HCT116 (cell line): ENCODE results near the gene NGFR. TPM values are rescaled to one million over a fixed set of nuclear protein-coding genes. Genes with fewer than 3 reads are reported as not detected.

ENCODE experiments used
- ATAC-seq: fragments of 200-7000 bp; cut with Tn5 transposase; 2 replicates; pipeline ENCODE4 v1.9.1; 2020; ENCODE audit warnings: mild to moderate bottlenecking, moderate library complexity
- BruUV-seq: library from RNA; stranded (reverse); fragments of 400-500 nt; replicated peaks from 2 replicates; lab custom pipeline; 2021; lab: Mats Ljungman, UMichigan
- CTCF ChIA-PET: fragments of 300-600 bp; sonication (Branson Sonifier 250); formaldehyde crosslinking; loops from one replicate; lab custom pipeline; 2021; ENCODE audit warnings: antibody characterized with exemption; lab: Charles Lee
- POLR2A ChIA-PET: fragments of 300-600, 350-600 bp; sonication (Branson Sonifier 250); formaldehyde crosslinking; loops from one replicate; lab custom pipeline; 2021; ENCODE audit warnings: antibody characterized with exemption; lab: Charles Lee
- RAD21 ChIA-PET, 2 experiments: fragments of 300-600 bp; sonication (Branson Sonifier 250); formaldehyde crosslinking; loops; one replicate each; lab custom pipeline; 2023; ENCODE audit warnings: low total read pairs in 2 of 2; ENCODE audit not compliant: uncharacterized antibody in 2 of 2, unreplicated experiment in 2 of 2, low non-redundant PET in 1 of 2; lab: Charles Lee
- DNase-seq: peaks from one replicate; pipeline ENCODE4 v3.0.0-alpha.2; 2010; ENCODE audit warnings: low read depth, low spot score
- H2AFZ ChIP-seq: fragments of 200-600 bp; shearing (Covaris generic), sonication (generic); 2 replicates; pipeline ENCODE4 v1.6.1; 2017; ENCODE audit warnings: low read depth, mixed run types, mixed read lengths, antibody characterized with exemption, low read length; ENCODE audit not compliant: poor library complexity, severe bottlenecking
- H3K27ac ChIP-seq: 2 replicates; pipeline ENCODE4 v1.5.1; 2012; ENCODE audit warnings: low read depth, low read length
- H3K27me3 ChIP-seq: fragments of 200-600 bp; sonication (generic); 2 replicates; pipeline ENCODE4 v1.6.1; 2016; ENCODE audit warnings: mixed run types, low read length, mixed read lengths; ENCODE audit not compliant: insufficient read depth
- H3K36me3 ChIP-seq, 2 experiments: fragments of 200-500 bp in 1 of 2; fragments of 200-600 bp in 1 of 2; sonication (Bioruptor generic) in 1 of 2; sonication (generic) in 1 of 2; 2 replicates each; pipeline versions ENCODE4 v1.5.1 to v1.6.1; 2014 to 2016; ENCODE audit warnings: low read length in 2 of 2, inconsistent platforms in 1 of 2, mixed read lengths in 1 of 2, mixed run types in 1 of 2; ENCODE audit not compliant: insufficient read depth in 2 of 2, control insufficient read depth in 1 of 2
- H3K4me1 ChIP-seq, 2 experiments: fragments of 200-600 bp in 1 of 2; sonication (generic) in 1 of 2; 2 replicates each; pipeline versions ENCODE4 v1.5.1 to v1.6.1; 2012 to 2017; ENCODE audit warnings: low read length in 2 of 2, inconsistent platforms in 1 of 2, mild to moderate bottlenecking in 1 of 2, mixed read lengths in 1 of 2, mixed run types in 1 of 2, moderate library complexity in 1 of 2; ENCODE audit not compliant: insufficient read depth in 2 of 2, control insufficient read depth in 1 of 2
- H3K4me2 ChIP-seq: fragments of 200-600 bp; sonication (generic); 2 replicates; pipeline ENCODE4 v1.6.1; 2017; ENCODE audit warnings: mixed run types, low read length, mixed read lengths
- H3K4me3 ChIP-seq, 2 experiments: fragments of 200-600 bp in 1 of 2; sonication (generic) in 1 of 2; replicated peaks in 1 of 2; 2 replicates each; pipeline ENCODE4 v1.5.1; 2011 to 2016; ENCODE audit warnings: low read length in 2 of 2, control low read depth in 1 of 2, low read depth in 1 of 2, mild to moderate bottlenecking in 1 of 2, mixed read lengths in 1 of 2, mixed run types in 1 of 2
- H3K79me2 ChIP-seq: fragments of 200-600 bp; sonication (generic); 2 replicates; pipeline ENCODE4 v1.6.1; 2017; ENCODE audit warnings: mild to moderate bottlenecking, mixed run types, low read length, moderate library complexity, mixed read lengths; ENCODE audit not compliant: insufficient read depth
- H3K9ac ChIP-seq: fragments of 200-600 bp; sonication (generic); 2 replicates; pipeline ENCODE4 v1.6.1; 2016; ENCODE audit warnings: low read length, mixed read lengths
- H3K9me2 ChIP-seq: fragments of 200-600 bp; sonication (generic), shearing (Covaris generic); 2 replicates; pipeline ENCODE4 v1.6.1; 2017; ENCODE audit warnings: mixed run types, mild to moderate bottlenecking, moderate library complexity; ENCODE audit not compliant: insufficient read depth
- H3K9me3 ChIP-seq, 2 experiments: fragments of 200-500 bp in 1 of 2; fragments of 200-600 bp in 1 of 2; sonication (Bioruptor generic) in 1 of 2; sonication (generic) in 1 of 2; 2 replicates each; pipeline ENCODE4 v1.6.1; 2014 to 2017; ENCODE audit warnings: low read length in 2 of 2, mixed read lengths in 2 of 2, inconsistent platforms in 1 of 2, low read depth in 1 of 2, mild to moderate bottlenecking in 1 of 2, mixed run types in 1 of 2, moderate library complexity in 1 of 2; ENCODE audit not compliant: control insufficient read depth in 1 of 2, insufficient read depth in 1 of 2
- H4K20me1 ChIP-seq: fragments of 200-600 bp; sonication (generic), shearing (Covaris generic); 2 replicates; pipeline ENCODE4 v1.6.1; 2017; ENCODE audit warnings: mixed run types, mild to moderate bottlenecking, moderate library complexity; ENCODE audit not compliant: insufficient read depth
- CBX3 ChIP-seq: IDR thresholded peaks from 2 replicates; pipeline ENCODE4 v1.6.1; 2012; ENCODE audit warnings: low read depth
- CTCF ChIP-seq, 3 experiments: fragments of 200-600 bp in 1 of 3; sonication (generic) in 1 of 3; IDR thresholded peaks in 2 of 3; conservative IDR thresholded peaks in 1 of 3; 2 replicates each; pipeline ENCODE4 v1.5.1; 2012 to 2017; ENCODE audit warnings: low read depth in 2 of 3, low read length in 2 of 3, antibody characterized with exemption in 1 of 3, borderline replicate concordance in 1 of 3, control low read depth in 1 of 3, mild to moderate bottlenecking in 1 of 3, mixed read lengths in 1 of 3, mixed run types in 1 of 3, moderate library complexity in 1 of 3; ENCODE audit not compliant: insufficient read depth in 1 of 3
- POLR2AphosphoS5 ChIP-seq: IDR thresholded peaks from 2 replicates; pipeline ENCODE4 v1.6.1; 2011; ENCODE audit warnings: mild to moderate bottlenecking, low read depth, low read length, moderate library complexity
- RAD21 ChIP-seq: IDR thresholded peaks from 2 replicates; pipeline ENCODE4 v1.6.1; 2012; ENCODE audit warnings: low read depth, mild to moderate bottlenecking
- SRF ChIP-seq: IDR thresholded peaks from 2 replicates; pipeline ENCODE4 v1.6.1; 2012; ENCODE audit warnings: low read depth
- intact Hi-C: fragments of 100-400 bp; cut with micrococcal nuclease; formaldehyde crosslinking; loops from 2 replicates; pipeline ENCODE4 v1.10.0; 2022
- total RNA-seq: library from RNA; stranded (reverse); gene quantifications from one replicate; pipeline ENCODE4 v1.2.1, GENCODE V29; 2021; ENCODE audit not compliant: unreplicated experiment

The NGFR gene
- total RNA-seq, 1 experiment from 2014 or later, result 6.1 TPM

DNA sequence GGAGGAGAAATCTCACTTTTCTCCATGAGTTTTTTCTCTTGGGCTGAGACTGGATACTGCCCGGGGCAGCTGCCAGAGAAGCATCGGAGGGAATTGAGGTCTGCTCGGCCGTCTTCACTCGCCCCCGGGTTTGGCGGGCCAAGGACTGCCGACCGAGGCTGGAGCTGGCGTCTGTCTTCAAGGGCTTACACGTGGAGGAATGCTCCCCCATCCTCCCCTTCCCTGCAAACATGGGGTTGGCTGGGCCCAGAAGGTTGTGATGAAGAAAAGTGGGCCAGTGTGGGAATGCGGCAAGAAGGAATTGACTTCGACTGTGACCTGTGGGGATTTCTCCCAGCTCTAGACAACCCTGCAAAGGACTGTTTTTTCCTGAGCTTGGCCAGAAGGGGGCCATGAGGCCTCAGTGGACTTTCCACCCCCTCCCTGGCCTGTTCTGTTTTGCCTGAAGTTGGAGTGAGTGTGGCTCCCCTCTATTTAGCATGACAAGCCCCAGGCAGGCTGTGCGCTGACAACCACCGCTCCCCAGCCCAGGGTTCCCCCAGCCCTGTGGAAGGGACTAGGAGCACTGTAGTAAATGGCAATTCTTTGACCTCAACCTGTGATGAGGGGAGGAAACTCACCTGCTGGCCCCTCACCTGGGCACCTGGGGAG, 19.1 kb downstream of the NGFR start:
- peak overlapping the region; percentile 42; the same call in 1 of the 2 replicates for H3K27ac ChIP-seq
- no peaks in the 10 kb centered on the region for H4K20me1 ChIP-seq
- ChIA-PET RAD21 (no interaction called here), CTCF (interaction anchor here (0.8 to 3.1 kb wide), 3 partner anchors 13 to 53 kb away, joined by 3 to 23 read pairs (median 3); no protein-coding TSS in a partner anchor), POLR2A (interaction anchor here (1.5 kb wide), 1 partner anchor 9 kb away, joined by 4 read pairs; no protein-coding TSS in a partner anchor)
- H3K79me2 ChIP-seq, result no peaks in the 10 kb centered on the region
- no peak for DNase-seq
- no peak overlapping the region for H3K4me2 ChIP-seq
- no peaks in the 10 kb centered on the region for H3K9me3 ChIP-seq
- intact Hi-C loops, result no loop called here
- H3K36me3 ChIP-seq, result no peaks in the 10 kb centered on the region
- TF ChIP-seq CBX3 (no peak), POLR2AphosphoS5 (no peak), CTCF (IDR thresholded peaks at IDR 0.05 in 2 of 3, conservative IDR thresholded peaks at IDR 0.05 in 1 of 3; ENCODE audit: borderline replicate concordance in 1 of 3, insufficient read depth in 1 of 3, low read depth in 2 of 3, low read length in 2 of 3) (peak in 2 of 3 experiments; percentile 44 to 46; a peak in 4 of 6 replicates), SRF (no peak), RAD21 (no peak)
- BruUV-seq, result no TSS peak
- H3K27me3 ChIP-seq, result no peaks in the 10 kb centered on the region
- H3K9ac ChIP-seq, result no peak overlapping the region
- H3K9me2 ChIP-seq, result no peaks in the 10 kb centered on the region
- ATAC-seq, result peak; percentile 58
- no peak overlapping the region for H2AFZ ChIP-seq
- peaks cover 24 to 30% of the 10 kb centered on the region in 2 experiments for H3K4me1 ChIP-seq
- H3K4me3 ChIP-seq, result no peak overlapping the region
